Left ventricle myocardium inferior (tissue), 1 donor: ENCODE measurements around the gene IFI27. TPM values are rescaled to one million over a fixed set of nuclear protein-coding genes. Genes with fewer than 3 reads are reported as not detected.

Experiments used
- DNase-seq: peaks from one replicate; pipeline ENCODE4 v3.0.0-alpha.2; 2020
- H3K27ac ChIP-seq: fragments of 200-600 bp; replicated peaks from 2 replicates; pipeline ENCODE4 v1.8.0; 2021
- H3K27me3 ChIP-seq: fragments of 200-600 bp; 2 replicates; pipeline ENCODE4 v1.8.0; 2021; ENCODE audit warnings: low read depth
- H3K36me3 ChIP-seq: fragments of 200-600 bp; 2 replicates; pipeline ENCODE4 v1.8.0; 2021
- H3K4me1 ChIP-seq: fragments of 200-600 bp; 2 replicates; pipeline ENCODE4 v1.8.0; 2021
- H3K4me3 ChIP-seq: fragments of 200-600 bp; 2 replicates; pipeline ENCODE4 v1.8.0; 2021; ENCODE audit warnings: mild to moderate bottlenecking, moderate library complexity
- H3K9me3 ChIP-seq: fragments of 200-600 bp; replicated peaks from 2 replicates; pipeline ENCODE4 v1.8.0; 2021
- intact Hi-C: fragments of 100-400 bp; cut with micrococcal nuclease; formaldehyde crosslinking; loops from one replicate; pipeline ENCODE4 v1.11.0; 2022
- total RNA-seq: library from RNA; stranded (reverse); fragmentation: NEBNext Ultra II Directional; extraction: Animal tissue kit (Norgen Biotek cat#: 25700); gene quantifications from one replicate; pipeline ENCODE4 v1.2.1, GENCODE V29; 2021
- TF ChIP-seq, protein P1 (sequence below): fragments of 200-600 bp; IDR thresholded peaks from 2 replicates; pipeline ENCODE4 v1.8.0; 2021; ENCODE audit warnings: antibody characterized with exemption, mild to moderate bottlenecking, borderline replicate concordance
- donor health status: DM: no; HTN: yes; CAD: no; lungs with severe emphysema.

Gene IFI27
- total RNA-seq, 1 donor from 2014 or later = 130 TPM

DNA sequence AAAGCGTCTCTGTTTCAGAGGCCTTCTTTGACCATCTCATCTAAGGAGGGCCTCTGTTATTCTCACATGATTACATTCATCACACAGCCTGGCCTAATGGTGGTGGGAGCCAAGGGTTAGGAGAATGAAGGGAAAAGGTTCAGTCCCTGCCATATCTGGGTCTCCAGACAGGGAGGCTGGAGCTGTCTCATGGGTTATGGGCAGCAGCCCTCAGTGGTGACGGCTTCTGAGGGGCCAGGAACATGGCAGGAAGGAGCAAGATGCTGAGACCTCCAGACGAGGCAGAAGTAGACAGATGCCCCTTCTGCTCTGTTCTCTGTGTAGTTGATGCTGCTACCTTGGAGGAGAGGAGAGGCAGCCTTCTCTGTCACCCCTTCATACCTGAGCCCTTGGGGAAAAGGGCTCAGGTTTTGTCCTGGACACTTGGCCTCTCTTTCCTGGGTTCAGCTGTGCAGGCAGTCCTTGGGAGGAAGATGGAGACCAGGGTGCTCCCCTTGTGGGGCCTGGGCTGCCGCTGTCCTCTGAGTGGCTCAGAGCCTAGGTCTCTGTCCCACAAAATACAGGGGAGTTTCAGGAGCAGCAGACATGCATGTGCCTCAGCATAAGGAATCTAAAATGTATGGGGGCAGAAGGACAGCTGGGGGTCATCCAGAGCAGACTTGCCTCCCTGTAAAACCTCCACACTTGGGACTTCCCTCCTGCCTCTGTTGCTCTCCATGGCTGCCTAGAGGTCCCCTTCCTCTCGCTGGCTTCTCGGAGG lies 15.3 kb downstream of the IFI27 start:
- Histone ChIP-seq H3K36me3 (no peaks in the 10 kb centered on the region), H3K9me3 (peaks cover 2% of the 10 kb centered on the region), H3K27ac (no peak overlapping the region), H3K27me3 (no peaks in the 10 kb centered on the region), H3K4me3 (no peak overlapping the region), H3K4me1 (peaks cover 17% of the 10 kb centered on the region)
- no peak for DNase-seq
- TF ChIP-seq, protein P1, sequence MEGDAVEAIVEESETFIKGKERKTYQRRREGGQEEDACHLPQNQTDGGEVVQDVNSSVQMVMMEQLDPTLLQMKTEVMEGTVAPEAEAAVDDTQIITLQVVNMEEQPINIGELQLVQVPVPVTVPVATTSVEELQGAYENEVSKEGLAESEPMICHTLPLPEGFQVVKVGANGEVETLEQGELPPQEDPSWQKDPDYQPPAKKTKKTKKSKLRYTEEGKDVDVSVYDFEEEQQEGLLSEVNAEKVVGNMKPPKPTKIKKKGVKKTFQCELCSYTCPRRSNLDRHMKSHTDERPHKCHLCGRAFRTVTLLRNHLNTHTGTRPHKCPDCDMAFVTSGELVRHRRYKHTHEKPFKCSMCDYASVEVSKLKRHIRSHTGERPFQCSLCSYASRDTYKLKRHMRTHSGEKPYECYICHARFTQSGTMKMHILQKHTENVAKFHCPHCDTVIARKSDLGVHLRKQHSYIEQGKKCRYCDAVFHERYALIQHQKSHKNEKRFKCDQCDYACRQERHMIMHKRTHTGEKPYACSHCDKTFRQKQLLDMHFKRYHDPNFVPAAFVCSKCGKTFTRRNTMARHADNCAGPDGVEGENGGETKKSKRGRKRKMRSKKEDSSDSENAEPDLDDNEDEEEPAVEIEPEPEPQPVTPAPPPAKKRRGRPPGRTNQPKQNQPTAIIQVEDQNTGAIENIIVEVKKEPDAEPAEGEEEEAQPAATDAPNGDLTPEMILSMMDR = no peak
- intact Hi-C loops = no loop called here

DNA sequence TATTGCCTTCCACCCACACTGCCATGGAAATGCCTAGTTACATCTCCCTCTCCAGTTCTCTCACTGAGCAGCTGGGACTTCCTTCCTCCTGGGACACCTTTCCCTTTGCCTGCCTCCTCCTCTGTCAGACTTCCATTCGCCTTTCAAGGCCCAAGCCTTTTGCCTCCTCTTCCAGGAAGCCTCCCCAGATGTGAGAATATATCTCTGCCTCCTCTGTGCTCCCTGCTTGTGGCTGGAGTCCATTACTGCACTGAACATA lies 15.8 kb downstream of the IFI27 start:
- TF ChIP-seq, protein P1 = no peak
- no peak for DNase-seq
- Histone ChIP-seq H3K9me3 (no peaks in the 10 kb centered on the region), H3K27ac (no peak overlapping the region), H3K36me3 (no peaks in the 10 kb centered on the region), H3K4me1 (peaks cover 17% of the 10 kb centered on the region), H3K27me3 (no peaks in the 10 kb centered on the region), H3K4me3 (no peak overlapping the region)
- intact Hi-C loops = no loop called here

DNA sequence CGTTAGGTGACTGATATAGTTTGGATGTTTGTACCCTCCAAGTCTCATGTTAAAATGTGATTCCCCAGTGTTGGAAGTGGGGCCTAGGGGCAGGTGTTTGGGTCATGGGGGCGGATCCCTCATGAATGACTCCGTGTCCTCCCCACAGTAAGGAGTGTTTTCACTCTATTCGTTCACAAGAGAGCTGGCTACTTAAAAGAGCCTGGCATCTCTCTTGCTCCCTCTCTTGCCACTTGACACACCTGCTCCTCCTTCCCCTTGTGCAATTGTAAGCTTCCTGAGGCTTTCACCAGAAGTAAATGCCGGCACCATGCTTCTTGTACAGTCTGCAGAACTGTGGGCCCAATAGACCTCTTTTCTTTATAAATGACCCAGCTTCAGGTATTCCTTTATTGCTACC lies 16.3 kb downstream of the IFI27 start:
- TF ChIP-seq, protein P1 = no peak
- Histone ChIP-seq H3K9me3 (no peaks in the 10 kb centered on the region), H3K4me1 (peaks cover 17% of the 10 kb centered on the region), H3K27me3 (no peaks in the 10 kb centered on the region), H3K4me3 (no peak overlapping the region), H3K27ac (no peak overlapping the region), H3K36me3 (no peaks in the 10 kb centered on the region)
- intact Hi-C loops = no loop called here
- no peak for DNase-seq

DNA sequence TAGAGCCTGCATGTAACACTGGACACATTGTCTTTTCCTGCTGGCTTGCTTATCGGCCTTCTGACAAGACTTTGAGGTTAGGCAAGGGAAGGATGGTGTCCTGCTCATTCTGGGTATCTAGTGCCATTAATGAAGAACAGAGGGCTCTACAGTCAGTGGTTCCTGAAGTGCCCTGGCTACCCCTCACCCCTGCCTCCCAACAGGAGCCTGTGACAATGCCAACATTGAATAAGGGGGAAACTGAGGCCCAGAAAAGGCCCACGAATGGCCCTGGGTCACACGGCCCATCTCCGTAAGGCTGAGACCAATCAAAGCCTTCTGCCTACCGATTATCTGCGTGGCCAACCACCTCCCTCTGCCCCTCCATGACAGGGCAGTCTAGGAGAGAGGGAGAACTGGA lies 16.8 kb downstream of the IFI27 start:
- TF ChIP-seq, protein P1 = no peak
- intact Hi-C loops = no loop called here

DNA sequence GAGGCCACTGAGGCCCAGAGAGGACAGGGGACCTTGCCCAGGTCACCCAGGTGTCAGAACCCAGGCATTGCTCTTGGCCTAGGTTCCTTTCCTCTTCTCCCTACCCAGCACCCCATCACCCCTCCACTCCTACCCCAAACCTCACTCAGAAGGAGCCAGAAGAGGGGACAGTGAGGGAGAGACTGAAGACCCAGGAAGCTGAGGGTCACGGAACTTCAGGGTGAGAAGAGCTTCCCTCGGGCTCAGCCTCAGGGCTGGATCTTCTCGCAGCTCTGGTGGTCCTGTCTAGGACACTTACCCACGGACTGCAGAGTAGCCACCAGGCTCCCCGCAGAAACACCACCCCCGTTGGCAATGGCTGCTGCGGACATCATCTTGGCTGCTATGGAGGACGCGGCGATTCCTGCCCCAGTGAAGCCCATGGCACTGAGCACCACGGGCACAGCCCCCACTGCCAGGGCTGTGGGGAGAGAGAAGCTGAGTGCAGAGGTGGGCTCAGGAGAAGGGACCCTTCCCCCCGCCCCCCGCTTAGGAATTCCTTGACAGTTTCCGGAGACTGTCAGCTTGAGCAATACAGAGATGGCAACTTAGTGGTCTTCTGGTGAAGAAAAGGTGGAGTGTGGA lies 17.8 kb downstream of the IFI27 start:
- no peak overlapping the region for H3K27ac ChIP-seq
- intact Hi-C loops = no loop called here
- no peaks in the 10 kb centered on the region for H3K36me3 ChIP-seq
- no peaks in the 10 kb centered on the region for H3K9me3 ChIP-seq
- H3K4me3 ChIP-seq = peak overlapping the region; percentile 72
- no peaks in the 10 kb centered on the region for H3K27me3 ChIP-seq
- peaks cover 17% of the 10 kb centered on the region for H3K4me1 ChIP-seq
- no peak for DNase-seq
- TF ChIP-seq, protein P1 = no peak

More for the DNA sequence above, 16.8 kb downstream of the IFI27 start:
- no peaks in the 10 kb centered on the region for H3K9me3 ChIP-seq
- no peaks in the 10 kb centered on the region for H3K27me3 ChIP-seq
- DNase-seq = no peak
- peaks cover 17% of the 10 kb centered on the region for H3K4me1 ChIP-seq
- no peaks in the 10 kb centered on the region for H3K36me3 ChIP-seq
- H3K4me3 ChIP-seq = no peak overlapping the region
- no peak overlapping the region for H3K27ac ChIP-seq
